Activated naive CD8-positive, alpha-beta T cell treated with anti-CD3 and anti-CD28 coated beads, Interleukin-2, amount 50 U/mL, for 16 hours (primary cell): ENCODE results near the gene MED8.

Source experiments
- DNase-seq: peaks from one replicate; pipeline ENCODE4 v3.0.0-alpha.2; 2020; ENCODE audit warnings: low read depth, low spot score

MED8 gene

DNA sequence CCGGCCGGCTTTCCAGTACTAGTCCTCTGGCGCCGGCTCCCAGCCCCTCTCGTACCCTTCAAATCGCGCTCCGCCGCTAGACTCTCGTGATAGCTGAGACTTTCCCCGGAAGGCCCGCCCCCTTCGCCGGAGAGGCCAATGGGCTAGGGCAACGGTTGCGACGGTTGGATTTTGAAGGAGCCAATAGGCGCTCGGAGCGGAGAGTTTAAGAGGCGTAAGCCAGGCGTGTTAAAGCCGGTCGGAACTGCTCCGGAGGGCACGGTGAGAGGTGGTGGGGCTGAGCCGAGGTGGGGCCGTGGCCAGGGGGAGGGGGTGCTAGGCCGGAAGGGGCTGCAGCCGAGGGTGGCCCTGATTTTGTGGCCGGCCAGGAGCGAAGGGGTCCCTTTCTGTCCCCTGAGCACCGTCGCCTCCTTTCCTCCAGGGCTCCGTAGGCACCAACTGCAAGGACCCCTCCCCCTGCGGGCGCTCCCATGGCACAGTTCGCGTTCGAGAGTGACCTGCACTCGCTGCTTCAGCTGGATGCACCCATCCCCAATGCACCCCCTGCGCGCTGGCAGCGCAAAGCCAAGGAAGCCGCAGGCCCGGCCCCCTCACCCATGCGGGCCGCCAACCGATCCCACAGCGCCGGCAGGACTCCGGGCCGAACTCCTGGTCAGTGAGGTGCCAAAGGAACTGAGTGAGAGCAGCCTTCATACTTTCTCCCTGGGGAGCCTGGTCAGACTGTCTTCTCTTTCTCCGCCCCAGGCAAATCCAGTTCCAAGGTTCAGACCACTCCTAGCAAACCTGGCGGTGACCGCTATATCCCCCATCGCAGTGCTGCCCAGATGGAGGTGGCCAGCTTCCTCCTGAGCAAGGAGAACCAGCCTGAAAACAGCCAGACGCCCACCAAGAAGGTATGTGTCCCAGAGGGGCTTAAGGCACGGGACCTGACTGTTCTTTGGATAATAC is 30.6 kb downstream of the MED8 start, which contains the start of gene CDC20:
CDC20 (plus strand) TSS at position 236 of the 948 bp plus-strand sequence; CDS start at position 471, 235 bp downstream.
- peak; percentile 98 for DNase-seq

DNA sequence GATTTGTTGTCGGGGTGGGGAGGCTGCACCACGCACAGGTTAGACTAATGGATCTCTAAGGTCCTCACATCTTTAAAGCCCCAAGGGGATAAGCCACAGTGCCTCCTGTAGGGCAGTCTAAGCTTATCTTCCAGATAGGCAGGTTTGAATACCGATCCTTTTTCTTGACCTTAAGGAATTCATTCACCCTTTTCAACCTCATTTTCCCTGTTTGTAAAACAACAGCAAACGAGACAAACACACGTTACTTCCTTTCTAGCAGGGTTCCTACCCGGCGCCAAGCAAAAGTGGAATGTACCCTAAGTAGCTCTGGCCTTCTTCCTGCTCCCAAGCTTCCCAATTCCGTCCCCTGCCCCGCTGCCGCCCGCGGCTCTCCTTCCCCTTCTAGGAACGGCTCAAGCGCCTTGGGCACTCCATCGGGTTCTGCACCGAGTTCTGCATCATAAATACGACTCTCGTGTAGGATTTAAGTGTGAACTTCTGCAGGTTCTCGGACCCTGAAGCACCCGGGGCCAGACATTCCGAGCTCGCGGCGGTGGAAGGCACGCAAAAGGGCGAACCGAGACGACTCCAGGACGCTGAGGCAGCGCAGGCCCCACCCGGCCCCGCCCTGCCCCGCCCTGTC is 31.4 kb downstream of the MED8 start:
- no peak for DNase-seq

DNA sequence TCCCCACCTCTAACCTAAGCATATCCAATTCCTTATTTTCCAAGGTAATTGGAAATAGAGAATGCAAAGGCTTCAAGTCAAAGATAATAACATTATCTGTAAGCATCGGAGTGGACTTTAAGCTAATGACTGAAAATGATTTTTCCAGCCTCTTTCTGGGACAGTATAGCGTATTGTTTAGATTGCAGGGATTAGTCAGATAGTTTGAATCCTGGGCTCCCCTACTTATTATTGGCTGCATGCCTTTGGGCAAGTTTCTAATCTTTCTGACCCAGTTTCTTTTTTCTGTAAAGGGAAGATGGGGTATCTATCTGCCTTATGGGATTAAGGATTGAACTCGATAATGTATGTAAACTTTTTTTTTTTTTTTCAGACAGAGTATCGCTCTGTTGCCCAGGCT is 32.3 kb downstream of the MED8 start:
- no peak for DNase-seq

- no peak for DNase-seq
Measured at GRCh38 chr1:43354936-43355335, 34.7 kb downstream of the MED8 start.

GRCh38 chr1:43354471-43354870 is 35.1 kb downstream of the MED8 start:
- no peak for DNase-seq

GRCh38 chr1:43352881-43353280 is 36.7 kb downstream of the MED8 start:
- no peak for DNase-seq

DNA sequence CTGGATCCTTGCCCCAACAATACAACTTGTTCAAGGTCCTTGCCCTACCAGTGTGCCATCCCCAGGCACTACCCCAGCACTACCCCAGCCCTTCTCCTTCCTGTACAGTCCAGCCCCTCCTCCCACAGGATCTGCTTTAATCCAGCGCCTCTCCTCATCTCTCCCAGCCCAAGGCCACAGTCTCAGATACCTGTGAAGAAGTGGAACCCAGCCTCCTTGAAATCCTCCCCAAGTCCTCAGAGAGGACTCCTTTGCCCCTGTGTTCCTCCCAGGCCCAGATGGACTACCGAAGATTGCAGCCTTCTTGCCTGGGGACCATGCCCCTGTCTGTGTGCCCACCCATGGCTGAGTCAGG is 37.3 kb downstream of the MED8 start:
- DNase-seq, result no peak

- no peak for DNase-seq
Measured at GRCh38 chr1:43351421-43352350, 37.9 kb downstream of the MED8 start.

DNA sequence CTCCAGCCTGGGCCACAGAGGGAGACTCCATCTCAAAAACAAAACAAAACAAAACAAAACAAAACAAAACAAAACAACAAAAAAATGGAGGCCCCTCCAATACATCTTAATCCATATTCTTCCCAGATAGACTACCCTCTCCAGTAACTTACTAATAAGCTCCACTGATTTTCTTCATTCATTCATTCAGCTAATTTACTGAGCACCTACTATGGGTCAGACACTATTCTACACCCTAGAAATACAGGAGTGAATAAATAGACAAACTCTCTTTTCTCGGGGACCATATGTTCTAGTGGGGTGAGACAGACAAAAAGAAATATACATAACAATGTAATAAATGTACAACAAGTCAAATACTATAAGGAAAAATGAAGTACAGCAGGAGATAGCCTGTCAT is 38.6 kb downstream of the MED8 start:
- no peak for DNase-seq

- no peak for DNase-seq
Measured at GRCh38 chr1:43349594-43350306, 39.9 kb downstream of the MED8 start.

- DNase-seq, result peak; percentile 7
Measured at GRCh38 chr1:43348809-43349593, 40.6 kb downstream of the MED8 start.

DNA sequence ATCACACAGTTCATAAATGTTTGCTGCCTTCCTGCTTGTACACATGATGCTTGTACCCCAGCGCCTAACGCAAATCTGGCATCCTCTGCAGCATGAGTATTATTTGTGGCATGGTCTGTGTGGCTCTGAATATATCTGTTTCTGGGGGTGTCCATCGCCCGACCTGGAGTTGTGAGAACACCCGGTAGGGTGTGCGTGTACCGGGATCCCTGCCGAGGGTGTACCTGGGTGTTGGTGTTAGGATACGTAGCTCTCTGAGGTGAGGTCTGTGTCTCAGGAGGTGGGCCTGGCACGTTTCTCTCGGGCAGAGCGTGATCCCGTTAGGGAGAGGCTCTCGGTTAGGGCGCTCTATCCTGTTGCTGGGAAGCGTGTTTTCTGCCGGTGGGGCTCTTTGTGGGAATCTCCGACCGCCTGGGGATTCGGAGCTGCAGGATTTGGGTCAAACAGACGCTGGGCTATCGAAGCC is 41.2 kb downstream of the MED8 start:
- DNase-seq, result no peak

- DNase-seq, result no peak
Measured at GRCh38 chr1:43346636-43347035, 43.0 kb downstream of the MED8 start.

- DNase-seq, result no peak
Measured at GRCh38 chr1:43345120-43345519, 44.5 kb downstream of the MED8 start.

GRCh38 chr1:43344267-43344850 is 45.2 kb downstream of the MED8 start:
- DNase-seq, result no peak

- no peak for DNase-seq
Measured at GRCh38 chr1:43340559-43340958, 49.0 kb downstream of the MED8 start.

GRCh38 chr1:43339584-43340232 is 49.9 kb downstream of the MED8 start:
- DNase-seq, result no peak

DNA sequence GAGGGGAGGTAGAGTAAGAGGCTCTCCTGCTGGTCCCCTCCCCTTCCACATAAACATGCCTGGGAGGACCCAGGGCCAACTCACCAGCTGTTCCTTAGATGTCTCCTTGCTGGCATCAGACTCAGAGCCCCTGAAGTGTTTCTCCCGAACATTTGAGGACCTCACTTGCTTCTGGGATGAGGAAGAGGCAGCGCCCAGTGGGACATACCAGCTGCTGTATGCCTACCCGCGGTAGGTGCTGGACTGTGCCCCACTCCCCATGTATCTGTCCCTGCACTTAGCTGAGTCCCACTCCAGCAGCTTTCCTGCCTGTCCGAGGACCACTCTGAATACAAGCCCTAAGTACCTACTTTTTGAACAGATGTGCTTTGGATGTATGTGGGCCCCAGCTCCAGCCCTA is 51.6 kb downstream of the MED8 start:
- no peak for DNase-seq

- DNase-seq, result no peak
Measured at GRCh38 chr1:43337588-43337987, 52.0 kb downstream of the MED8 start, which contains the start of gene MPL. Gene MPL (plus strand): TSS chr1:43337818. CDS start chr1:43337849, 31 bp downstream.
